SK-N-SH (cell line): ENCODE data around the gene SURF6. TPM values are rescaled to one million over a fixed set of nuclear protein-coding genes. Genes with fewer than 3 reads are reported as not detected.

Experiments
- CTCF ChIA-PET: fragments of 300-600, 350-600 bp; formaldehyde crosslinking; extraction: SDS; loops from one replicate; lab custom pipeline; 2021; lab: Yijun Ruan, JAX
- POLR2A ChIA-PET: fragments of 350-600 bp; sonication (Branson Sonifier 250); formaldehyde crosslinking; extraction: SDS; loops from one replicate; lab custom pipeline; 2020; ENCODE audit warnings: antibody characterized with exemption, inconsistent platforms; lab: Yijun Ruan, JAX
- DNase-seq: peaks from one replicate; pipeline ENCODE4 v3.0.0; 2012
- H2AFZ ChIP-seq: fragments of 200-600 bp; sonication (generic); 2 replicates; pipeline ENCODE4 v1.8.1; 2016; ENCODE audit warnings: antibody characterized with exemption, mild to moderate bottlenecking, low read depth
- H3F3A ChIP-seq: fragments of 200-600 bp; sonication (generic); replicated peaks from 2 replicates; pipeline ENCODE3; 2016; ENCODE audit warnings: antibody characterized with exemption, mild to moderate bottlenecking; ENCODE audit not compliant: insufficient read depth
- H3K27ac ChIP-seq, 2 experiments: fragments of 200-500 bp in 1 of 2; fragments of 200-600 bp in 1 of 2; sonication (Bioruptor generic) in 1 of 2; sonication (generic), shearing (Covaris generic) in 1 of 2; 2 replicates each; pipeline versions ENCODE4 v1.5.1 to v1.6.1; 2014 to 2016; ENCODE audit warnings: low read depth in 2 of 2, inconsistent platforms in 1 of 2, low read length in 1 of 2, mild to moderate bottlenecking in 1 of 2, mixed read lengths in 1 of 2
- H3K27me3 ChIP-seq: fragments of 200-600 bp; sonication (generic), shearing (Covaris generic); 2 replicates; pipeline ENCODE4 v1.6.1; 2016; ENCODE audit warnings: mixed run types; ENCODE audit not compliant: insufficient read depth
- H3K36me3 ChIP-seq, 2 experiments: fragments of 200-500 bp in 1 of 2; fragments of 200-600 bp in 1 of 2; sonication (Bioruptor generic) in 1 of 2; sonication (generic) in 1 of 2; replicated peaks in 1 of 2; 2 replicates each; pipeline versions ENCODE3 to v1.5.1; 2014 to 2016; ENCODE audit warnings: low read length in 1 of 2, mild to moderate bottlenecking in 1 of 2; ENCODE audit not compliant: insufficient read depth in 2 of 2, control insufficient read depth in 1 of 2
- H3K4me1 ChIP-seq, 2 experiments: fragments of 200-500 bp in 1 of 2; fragments of 200-600 bp in 1 of 2; sonication (Bioruptor generic) in 1 of 2; sonication (generic), shearing (Covaris generic) in 1 of 2; 2 replicates each; pipeline versions ENCODE4 v1.5.1 to v1.6.1; 2014 to 2016; ENCODE audit warnings: low read depth in 1 of 2, low read length in 1 of 2, mixed run types in 1 of 2; ENCODE audit not compliant: insufficient read depth in 2 of 2, control insufficient read depth in 1 of 2
- H3K4me2 ChIP-seq: fragments of 200-600 bp; sonication (generic), shearing (Covaris generic); 2 replicates; pipeline ENCODE4 v1.6.1; 2017; ENCODE audit warnings: mixed run types
- H3K4me3 ChIP-seq, 2 experiments: fragments of 200-500 bp in 1 of 2; fragments of 200-600 bp in 1 of 2; sonication (Bioruptor generic) in 1 of 2; sonication (generic), shearing (Covaris generic) in 1 of 2; 2 replicates each; pipeline versions ENCODE4 v1.5.1 to v1.8.1; 2014 to 2016; ENCODE audit warnings: low read depth in 2 of 2, inconsistent platforms in 1 of 2, low read length in 1 of 2, mild to moderate bottlenecking in 1 of 2, mixed read lengths in 1 of 2, moderate library complexity in 1 of 2
- H3K79me2 ChIP-seq: fragments of 200-600 bp; sonication (generic); 2 replicates; pipeline ENCODE4 v1.8.1; 2017; ENCODE audit warnings: mild to moderate bottlenecking; ENCODE audit not compliant: insufficient read depth
- H3K9ac ChIP-seq: fragments of 200-600 bp; sonication (generic); 2 replicates; pipeline ENCODE4 v1.6.1; 2017; ENCODE audit warnings: mixed run types
- H3K9me2 ChIP-seq: fragments of 200-600 bp; sonication (generic); 2 replicates; pipeline ENCODE4 v1.6.1; 2017; ENCODE audit warnings: mixed run types
- H3K9me3 ChIP-seq: fragments of 200-600 bp; sonication (generic); 2 replicates; pipeline ENCODE4 v1.6.1; 2017; ENCODE audit warnings: mixed run types, mild to moderate bottlenecking, moderate library complexity
- H4K20me1 ChIP-seq: fragments of 200-600 bp; sonication (generic); 2 replicates; pipeline ENCODE4 v1.6.1; 2017; ENCODE audit warnings: mild to moderate bottlenecking, mixed run types; ENCODE audit not compliant: insufficient read depth
- CHD2 ChIP-seq: fragments of 150-350 bp; IDR thresholded peaks from 2 replicates; pipeline ENCODE4 v1.6.1; 2018; ENCODE audit warnings: low read length; ENCODE audit not compliant: partially characterized antibody
- EZH2phosphoT487 ChIP-seq: fragments of 200-600 bp; sonication (generic); IDR thresholded peaks from 2 replicates; pipeline ENCODE4 v1.6.1; 2017; ENCODE audit warnings: low read depth, mixed run types, mild to moderate bottlenecking, antibody characterized with exemption, moderate library complexity, borderline replicate concordance
- JUND ChIP-seq: IDR thresholded peaks from 2 replicates; pipeline ENCODE4 v1.4.0; 2012
- MXI1 ChIP-seq: IDR thresholded peaks from 2 replicates; pipeline ENCODE4 v1.6.1; 2012; ENCODE audit warnings: mild to moderate bottlenecking, low read depth, low read length, improper control_type of control experiment
- POLR2AphosphoS5 ChIP-seq: IDR thresholded peaks from 2 replicates; pipeline ENCODE4 v1.6.1; 2012; ENCODE audit warnings: low read depth, low read length
- RAD21 ChIP-seq: IDR thresholded peaks from 2 replicates; pipeline ENCODE4 v1.6.1; 2012; ENCODE audit warnings: mild to moderate bottlenecking, low read length
- RCOR1 ChIP-seq: fragments of 150-350 bp; IDR thresholded peaks from 2 replicates; pipeline ENCODE4 v1.6.1; 2017; ENCODE audit warnings: antibody characterized with exemption, low read length
- SIN3A ChIP-seq: IDR thresholded peaks from 2 replicates; pipeline ENCODE4 v1.6.1; 2012; ENCODE audit warnings: low read depth, mild to moderate bottlenecking, low read length, moderate library complexity, borderline replicate concordance
- WGBS: methylation state at CpG from one replicate; pipeline ENCODE4 v1.1.6; 2017; ENCODE audit warnings: low lambda C conversion rate; 5-methylcytosine and 5-hydroxymethylcytosine counted together
- polyA plus RNA-seq, 3 experiments: library from polyadenylated mRNA; depleted of rRNA; stranded (reverse); fragments of >200 nt; gene quantifications; 2 replicates each; pipeline ENCODE4 v1.2.3, GENCODE V29; 2012
- TF ChIP-seq, protein P1 (sequence below): fragments of 200-600 bp; sonication (generic); IDR thresholded peaks from 2 replicates; pipeline ENCODE4 v1.6.1; 2017; ENCODE audit warnings: antibody characterized with exemption, mild to moderate bottlenecking, moderate library complexity
- TF ChIP-seq, protein P2 (sequence below): IDR thresholded peaks from 2 replicates; pipeline ENCODE4 v1.6.1; 2012; ENCODE audit warnings: mild to moderate bottlenecking, low read depth, low read length, moderate library complexity

SURF6 gene
- polyA plus RNA-seq, 1 of the 3 experiments (the other 2 are of a cell fraction): 44.5 TPM

GRCh38 chr9:133351908-133352634 is 16.1 kb upstream of the SURF6 start:
- Histone ChIP-seq H3K4me1 (peaks cover 12 to 30% of the 10 kb centered on the region in 2 experiments; a peak in 2 of 4 replicates), H3K27me3 (no peaks in the 10 kb centered on the region), H3F3A (peaks cover 45% of the 10 kb centered on the region), H3K9me2 (no peaks in the 10 kb centered on the region), H3K27ac (no peak overlapping the region; a peak in 1 of 4 replicates), H3K36me3 (peaks cover 36 to 57% of the 10 kb centered on the region in 2 experiments), H2AFZ (no peak overlapping the region), H3K4me3 (no peak overlapping the region), H4K20me1 (peaks cover 35% of the 10 kb centered on the region), H3K9ac (no peak overlapping the region), H3K79me2 (peaks cover 63% of the 10 kb centered on the region), H3K4me2 (no peak overlapping the region), H3K9me3 (no peaks in the 10 kb centered on the region)
- CTCF ChIA-PET: interaction anchor here (1.3 to 3.1 kb wide), 5 partner anchors 10 to 166 kb away, joined by 3 to 13 read pairs (median 5); no protein-coding TSS in a partner anchor
- POLR2A ChIA-PET: interaction anchor here (1.0 kb wide), 1 partner anchor 10 kb away, joined by 3 read pairs; no protein-coding TSS in a partner anchor
- DNase-seq: peak; percentile 71
- TF ChIP-seq POLR2AphosphoS5 (peak; percentile 47; the same call in 1 of the 2 replicates), SIN3A (0 out of 2 replicates have a peak, but pooled peaks have one; percentile 41), MXI1 (no peak), RCOR1 (no peak), CHD2 (peak; percentile 25), EZH2phosphoT487 (no peak), RAD21 (peak; percentile 11; the same call in 1 of the 2 replicates)
- TF ChIP-seq, protein P1, sequence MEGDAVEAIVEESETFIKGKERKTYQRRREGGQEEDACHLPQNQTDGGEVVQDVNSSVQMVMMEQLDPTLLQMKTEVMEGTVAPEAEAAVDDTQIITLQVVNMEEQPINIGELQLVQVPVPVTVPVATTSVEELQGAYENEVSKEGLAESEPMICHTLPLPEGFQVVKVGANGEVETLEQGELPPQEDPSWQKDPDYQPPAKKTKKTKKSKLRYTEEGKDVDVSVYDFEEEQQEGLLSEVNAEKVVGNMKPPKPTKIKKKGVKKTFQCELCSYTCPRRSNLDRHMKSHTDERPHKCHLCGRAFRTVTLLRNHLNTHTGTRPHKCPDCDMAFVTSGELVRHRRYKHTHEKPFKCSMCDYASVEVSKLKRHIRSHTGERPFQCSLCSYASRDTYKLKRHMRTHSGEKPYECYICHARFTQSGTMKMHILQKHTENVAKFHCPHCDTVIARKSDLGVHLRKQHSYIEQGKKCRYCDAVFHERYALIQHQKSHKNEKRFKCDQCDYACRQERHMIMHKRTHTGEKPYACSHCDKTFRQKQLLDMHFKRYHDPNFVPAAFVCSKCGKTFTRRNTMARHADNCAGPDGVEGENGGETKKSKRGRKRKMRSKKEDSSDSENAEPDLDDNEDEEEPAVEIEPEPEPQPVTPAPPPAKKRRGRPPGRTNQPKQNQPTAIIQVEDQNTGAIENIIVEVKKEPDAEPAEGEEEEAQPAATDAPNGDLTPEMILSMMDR: peak; percentile 64
- WGBS: 89% methylated on average over 12 of the region's 14 CpGs

- no peak overlapping the region for H2AFZ ChIP-seq
- peaks cover 36 to 57% of the 10 kb centered on the region in 2 experiments for H3K36me3 ChIP-seq
- ChIA-PET CTCF (interaction anchor here (0.7 to 3.1 kb wide), 7 partner anchors 9 to 166 kb away, joined by 3 to 13 read pairs (median 4); no protein-coding TSS in a partner anchor), POLR2A (interaction anchor here (1.0 to 1.4 kb wide), 2 partner anchors 11 to 21 kb away, joined by 3 read pairs; no protein-coding TSS in a partner anchor)
- H3F3A ChIP-seq: peaks cover 45% of the 10 kb centered on the region
- 93% methylated on average over 3 of the region's 3 CpGs for WGBS
- peaks cover 36% of the 10 kb centered on the region for H4K20me1 ChIP-seq
- H3K27me3 ChIP-seq: no peaks in the 10 kb centered on the region
- TF ChIP-seq JUND: peak; percentile 4; the same call in 1 of the 2 replicates
- TF ChIP-seq, protein P2, sequence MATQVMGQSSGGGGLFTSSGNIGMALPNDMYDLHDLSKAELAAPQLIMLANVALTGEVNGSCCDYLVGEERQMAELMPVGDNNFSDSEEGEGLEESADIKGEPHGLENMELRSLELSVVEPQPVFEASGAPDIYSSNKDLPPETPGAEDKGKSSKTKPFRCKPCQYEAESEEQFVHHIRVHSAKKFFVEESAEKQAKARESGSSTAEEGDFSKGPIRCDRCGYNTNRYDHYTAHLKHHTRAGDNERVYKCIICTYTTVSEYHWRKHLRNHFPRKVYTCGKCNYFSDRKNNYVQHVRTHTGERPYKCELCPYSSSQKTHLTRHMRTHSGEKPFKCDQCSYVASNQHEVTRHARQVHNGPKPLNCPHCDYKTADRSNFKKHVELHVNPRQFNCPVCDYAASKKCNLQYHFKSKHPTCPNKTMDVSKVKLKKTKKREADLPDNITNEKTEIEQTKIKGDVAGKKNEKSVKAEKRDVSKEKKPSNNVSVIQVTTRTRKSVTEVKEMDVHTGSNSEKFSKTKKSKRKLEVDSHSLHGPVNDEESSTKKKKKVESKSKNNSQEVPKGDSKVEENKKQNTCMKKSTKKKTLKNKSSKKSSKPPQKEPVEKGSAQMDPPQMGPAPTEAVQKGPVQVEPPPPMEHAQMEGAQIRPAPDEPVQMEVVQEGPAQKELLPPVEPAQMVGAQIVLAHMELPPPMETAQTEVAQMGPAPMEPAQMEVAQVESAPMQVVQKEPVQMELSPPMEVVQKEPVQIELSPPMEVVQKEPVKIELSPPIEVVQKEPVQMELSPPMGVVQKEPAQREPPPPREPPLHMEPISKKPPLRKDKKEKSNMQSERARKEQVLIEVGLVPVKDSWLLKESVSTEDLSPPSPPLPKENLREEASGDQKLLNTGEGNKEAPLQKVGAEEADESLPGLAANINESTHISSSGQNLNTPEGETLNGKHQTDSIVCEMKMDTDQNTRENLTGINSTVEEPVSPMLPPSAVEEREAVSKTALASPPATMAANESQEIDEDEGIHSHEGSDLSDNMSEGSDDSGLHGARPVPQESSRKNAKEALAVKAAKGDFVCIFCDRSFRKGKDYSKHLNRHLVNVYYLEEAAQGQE: no peak
- H3K9me3 ChIP-seq: no peaks in the 10 kb centered on the region
- H3K9me2 ChIP-seq: no peaks in the 10 kb centered on the region
- peaks cover 12 to 32% of the 10 kb centered on the region in 2 experiments; a peak in 2 of 4 replicates for H3K4me1 ChIP-seq
- no peak overlapping the region for H3K9ac ChIP-seq
- H3K4me3 ChIP-seq: no peak overlapping the region
- no peak overlapping the region for H3K4me2 ChIP-seq
- H3K79me2 ChIP-seq: peaks cover 63% of the 10 kb centered on the region
- DNase-seq: no peak
- H3K27ac ChIP-seq: no peak overlapping the region
Measured at GRCh38 chr9:133351526-133351907, 15.5 kb upstream of the SURF6 start.
